Measurements from ENCODE around the gene CEACAM20. TPM values are rescaled to one million over a fixed set of nuclear protein-coding genes. Genes with fewer than 3 reads are reported as not detected.

The CEACAM20 gene
- total and polyA plus RNA-seq, 2 of the 13 experiments (the other 11 are each of a cell fraction or from before 2014, with no cell fraction given): 0.04 TPM; not detected in 1

Small RNAs within 50 kb of the gene (small RNA-seq; reads per million reads assigned to genes)
- gene AC243964.1 (ENCODE audit: insufficient read depth in 2 of 3, insufficient read length in 3 of 3, low read depth in 2 of 3, low replicate concordance in 1 of 3): 0 reads per million in 3 experiments

Other genes starting within 250 kb of the CEACAM20 start
- gene ZNF235, start 224.7 kb downstream of the CEACAM20 start, total RNA-seq (2016; rRNA removed; fragmentation: Illumina TruSeq; extraction: Trizol): 5.5 and 5.9 TPM in 2 replicates
- 4.3 and 4.8 TPM in 2 replicates for gene ZNF235, start 224.7 kb downstream of the CEACAM20 start, polyA plus RNA-seq (2011; rRNA removed)
- gene ZNF112, start 173.0 kb downstream of the CEACAM20 start, total RNA-seq (2016; rRNA removed; fragmentation: Illumina TruSeq; extraction: Trizol): 3.6 and 5.4 TPM in 2 replicates
- 1.8 and 2.1 TPM in 2 replicates for gene ZNF112, start 173.0 kb downstream of the CEACAM20 start, polyA plus RNA-seq (2011; rRNA removed)
- 1.7 and 3.2 TPM in 2 replicates for gene ZNF285, start 128.1 kb downstream of the CEACAM20 start, total RNA-seq (2016; rRNA removed; fragmentation: Illumina TruSeq; extraction: Trizol)
- 0.78 and 0.82 TPM in 2 replicates for gene ZNF285, start 128.1 kb downstream of the CEACAM20 start, polyA plus RNA-seq (2011; rRNA removed)
- gene ZNF229, start 81.2 kb downstream of the CEACAM20 start, total RNA-seq (2016; rRNA removed; fragmentation: Illumina TruSeq; extraction: Trizol): 0.11 and 0.52 TPM in 2 replicates
- 0.01 and 0.05 TPM in 2 replicates for gene ZNF229, start 81.2 kb downstream of the CEACAM20 start, polyA plus RNA-seq (2011; rRNA removed)
- gene ZNF180, start 29.2 kb downstream of the CEACAM20 start, total RNA-seq (2016; rRNA removed; fragmentation: Illumina TruSeq; extraction: Trizol): 9.3 and 13.4 TPM in 2 replicates
- 0.86 and 0.92 TPM in 2 replicates for gene ZNF180, start 29.2 kb downstream of the CEACAM20 start, polyA plus RNA-seq (2011; rRNA removed)
- 2.3 and 3.4 TPM in 2 replicates for gene IGSF23, start 83.9 kb upstream of the CEACAM20 start, total RNA-seq (2016; rRNA removed; fragmentation: Illumina TruSeq; extraction: Trizol)
- 8.8 and 13.2 TPM in 2 replicates for gene IGSF23, start 83.9 kb upstream of the CEACAM20 start, polyA plus RNA-seq (2011; rRNA removed)
- gene PVR, start 114.2 kb upstream of the CEACAM20 start, total RNA-seq (2016; rRNA removed; fragmentation: Illumina TruSeq; extraction: Trizol): 18.4 and 43.4 TPM in 2 replicates
- 46.6 and 59.5 TPM in 2 replicates for gene PVR, start 114.2 kb upstream of the CEACAM20 start, polyA plus RNA-seq (2011; rRNA removed)
- gene CEACAM19, start 141.8 kb upstream of the CEACAM20 start, total RNA-seq (2016; rRNA removed; fragmentation: Illumina TruSeq; extraction: Trizol): 0.66 and 1.3 TPM in 2 replicates
- gene CEACAM19, start 141.8 kb upstream of the CEACAM20 start, polyA plus RNA-seq (2011; rRNA removed): 4.0 and 6.3 TPM in 2 replicates
- gene CEACAM16, start 169.5 kb upstream of the CEACAM20 start, total RNA-seq (2016; rRNA removed; fragmentation: Illumina TruSeq; extraction: Trizol): not detected in 2 replicates
- gene CEACAM16, start 169.5 kb upstream of the CEACAM20 start, polyA plus RNA-seq (2011; rRNA removed): not detected in 2 replicates
- 2.0 and 4.0 TPM in 2 replicates for gene BCL3, start 219.0 kb upstream of the CEACAM20 start, total RNA-seq (2016; rRNA removed; fragmentation: Illumina TruSeq; extraction: Trizol)
- gene BCL3, start 219.0 kb upstream of the CEACAM20 start, polyA plus RNA-seq (2011; rRNA removed): 2.3 and 2.6 TPM in 2 replicates
- 1.1 and 1.8 TPM in 2 replicates for gene CBLC, start 248.2 kb upstream of the CEACAM20 start, total RNA-seq (2016; rRNA removed; fragmentation: Illumina TruSeq; extraction: Trizol)
- 2.6 and 4.3 TPM in 2 replicates for gene CBLC, start 248.2 kb upstream of the CEACAM20 start, polyA plus RNA-seq (2011; rRNA removed)

All from HepG2 (cell line).